K562 (cell line): ENCODE measurements around the gene TJP3. TPM values are rescaled to one million over a fixed set of nuclear protein-coding genes. Genes with fewer than 3 reads are reported as not detected.

Experiments used
- ATAC-seq: fragments of 200-7000 bp; cut with Tn5 transposase; 3 replicates; pipeline ENCODE4 v1.9.1; 2020; ENCODE audit warnings: moderate library complexity
- BruUV-seq: library from RNA; stranded (reverse); fragments of 400-500 nt; replicated peaks from 2 replicates; lab custom pipeline; 2021; lab: Mats Ljungman, UMichigan
- CTCF ChIA-PET: fragments of 300-600 bp; formaldehyde crosslinking; extraction: SDS; loops from one replicate; lab custom pipeline; 2021; ENCODE audit warnings: low intra/inter-chr PET ratio; lab: Yijun Ruan, JAX
- POLR2A ChIA-PET: fragments of 300-600, 350-650 bp; sonication (Branson Sonifier 250); formaldehyde crosslinking; extraction: SDS; loops from one replicate; lab custom pipeline; 2021; ENCODE audit warnings: antibody characterized with exemption, inconsistent platforms; lab: Yijun Ruan, JAX
- DNase-seq, 4 experiments: peaks; one replicate each; pipeline versions ENCODE4 v3.0.0 to v3.0.0-alpha.2; 2011 to 2018; ENCODE audit warnings: low spot score in 3 of 4, mixed read lengths in 3 of 4; ENCODE audit errors: extremely low read depth in 1 of 4
- FAIRE-seq: peaks from 2 replicates; lab custom pipeline; 2011; peaks lifted over from hg19 to GRCh38; lab: Jason Lieb, UNC
- H2AFZ ChIP-seq: 2 replicates; pipeline ENCODE4 v1.6.0; 2011; ENCODE audit warnings: low read depth, low read length, control low read depth, inconsistent platforms
- H3K27ac ChIP-seq: fragments of 200-600 bp; 3 replicates; pipeline ENCODE4 v1.8.0; 2011; ENCODE audit warnings: low read depth, mild to moderate bottlenecking, control low read depth, inconsistent platforms, low read length, moderate library complexity, mixed read lengths; ENCODE audit errors: extremely low read depth
- H3K27me3 ChIP-seq, 2 experiments: fragments of 300-600 bp in 1 of 2; 2 replicates in 1 of 2; 3 replicates in 1 of 2; pipeline versions ENCODE4 v1.6.0 to v1.8.0; 2011; ENCODE audit warnings: inconsistent platforms in 2 of 2, low read length in 2 of 2, mild to moderate bottlenecking in 1 of 2, mixed read lengths in 1 of 2, moderate library complexity in 1 of 2; ENCODE audit not compliant: control insufficient read depth in 2 of 2, insufficient read depth in 2 of 2
- H3K36me3 ChIP-seq: fragments of 300-600 bp; 3 replicates; pipeline ENCODE4 v1.8.0; 2011; ENCODE audit warnings: mild to moderate bottlenecking, low read length, inconsistent platforms; ENCODE audit not compliant: control insufficient read depth, insufficient read depth
- H3K4me1 ChIP-seq, 2 experiments: fragments of 200-600 bp in 1 of 2; replicated peaks in 1 of 2; 2 replicates in 1 of 2; 3 replicates in 1 of 2; pipeline versions ENCODE4 v1.5.1 to v1.8.0; 2011; ENCODE audit warnings: inconsistent platforms in 2 of 2, low read length in 2 of 2, mild to moderate bottlenecking in 1 of 2, mixed read lengths in 1 of 2, moderate library complexity in 1 of 2; ENCODE audit not compliant: control insufficient read depth in 2 of 2, insufficient read depth in 2 of 2
- H3K4me2 ChIP-seq: 2 replicates; pipeline ENCODE4 v1.6.1; 2011; ENCODE audit warnings: low read length, control low read depth, inconsistent platforms, mixed read lengths; ENCODE audit not compliant: insufficient read depth
- H3K4me3 ChIP-seq: fragments of 200-600 bp; sonication (generic), shearing (Covaris generic); 2 replicates; pipeline ENCODE4 v1.5.1; 2016; ENCODE audit warnings: control low read depth, inconsistent platforms
- H3K79me2 ChIP-seq: fragments of 200-600 bp; 3 replicates; pipeline ENCODE4 v1.8.0; 2011; ENCODE audit warnings: low read length, inconsistent platforms; ENCODE audit not compliant: control insufficient read depth, insufficient read depth
- H3K9ac ChIP-seq, 2 experiments: 2 replicates each; pipeline versions ENCODE4 v1.6.0 to v1.6.1; 2011; ENCODE audit warnings: low read depth in 2 of 2, low read length in 2 of 2, control low read depth in 1 of 2, inconsistent platforms in 1 of 2, mild to moderate bottlenecking in 1 of 2, mixed read lengths in 1 of 2; ENCODE audit not compliant: insufficient read depth in 1 of 2
- H3K9me1 ChIP-seq: one replicate; pipeline ENCODE4 v1.6.0; 2011; ENCODE audit warnings: inconsistent platforms, mild to moderate bottlenecking, low read length, moderate library complexity; ENCODE audit not compliant: control insufficient read depth, insufficient read depth
- H3K9me3 ChIP-seq: replicated peaks from 2 replicates; pipeline ENCODE4 v1.5.1; 2011; ENCODE audit warnings: low read depth, low read length, inconsistent platforms; ENCODE audit not compliant: control insufficient read depth, insufficient read depth
- H4K20me1 ChIP-seq: replicated peaks from 2 replicates; pipeline ENCODE4 v1.6.1; 2011; ENCODE audit warnings: low read length, inconsistent platforms, mixed read lengths; ENCODE audit not compliant: control insufficient read depth, insufficient read depth
- ETV1 ChIP-seq: fragments of 450-650 bp; conservative IDR thresholded peaks from 2 replicates; pipeline ENCODE4 v1.6.1; 2016; ENCODE audit warnings: missing genetic modification characterization, control low read depth, low read depth, missing compliant biosample characterization
- ETV5 ChIP-seq: sonication (generic); formaldehyde crosslinking; IDR thresholded peaks from 2 replicates; pipeline ENCODE4 v1.4.0; 2020; ENCODE audit warnings: low read depth, mild to moderate bottlenecking, missing genetic modification reagents
- JUN ChIP-seq, 2 experiments: sonication (generic) in 1 of 2; formaldehyde crosslinking in 1 of 2; IDR thresholded peaks; 2 replicates each; pipeline versions ENCODE4 v1.6.1 to v1.8.0; 2012 to 2022; ENCODE audit warnings: borderline replicate concordance in 2 of 2, mild to moderate bottlenecking in 2 of 2, improper control_type of control experiment in 1 of 2, low read depth in 1 of 2, low read length in 1 of 2, missing genetic modification reagents in 1 of 2
- POLR2H ChIP-seq: IDR thresholded peaks from 2 replicates; pipeline ENCODE4 v1.6.1; 2016; ENCODE audit warnings: missing genetic modification characterization, low read depth, mild to moderate bottlenecking, control low read depth, missing compliant biosample characterization, moderate library complexity
- PTBP1 ChIP-seq: fragments of 200-400 bp; formaldehyde crosslinking; IDR thresholded peaks from 2 replicates; pipeline ENCODE4 v1.6.1; 2017; ENCODE audit warnings: low read depth, low read length
- SIN3B ChIP-seq: fragments of 450-650 bp; IDR thresholded peaks from 2 replicates; pipeline ENCODE4 v1.6.1; 2017; ENCODE audit warnings: low read depth, mild to moderate bottlenecking, moderate library complexity
- SUPT5H ChIP-seq: fragments of 450-650 bp; IDR thresholded peaks from 2 replicates; pipeline ENCODE4 v1.6.1; 2016
- TCF7L2 ChIP-seq: fragments of 150-350 bp; IDR thresholded peaks from 2 replicates; pipeline ENCODE4 v1.6.1; 2016; ENCODE audit warnings: low read depth, mild to moderate bottlenecking, low read length, moderate library complexity
- YY1 ChIP-seq, 3 experiments: IDR thresholded peaks; 2 replicates each; pipeline ENCODE4 v1.6.1; 2011; ENCODE audit warnings: low read length in 2 of 3, mild to moderate bottlenecking in 2 of 3, moderate library complexity in 2 of 3, borderline replicate concordance in 1 of 3, control low read depth in 1 of 3, low read depth in 1 of 3; ENCODE audit not compliant: insufficient read depth in 3 of 3, insufficient replicate concordance in 2 of 3, control insufficient read depth in 1 of 3, insufficient read length in 1 of 3; ENCODE audit errors: extremely low read depth in 1 of 3
- ZNF175 ChIP-seq: fragments of 200-800 bp; sonication (Bioruptor generic); IDR thresholded peaks from 2 replicates; pipeline ENCODE4 v1.6.1; 2016; ENCODE audit warnings: low read depth, mild to moderate bottlenecking, missing genetic modification characterization, missing compliant biosample characterization
- ZNF551 ChIP-seq: fragments of 250-450 bp; sonication (Bioruptor Pico); IDR thresholded peaks from 2 replicates; pipeline ENCODE4 v1.5.0; 2021; ENCODE audit warnings: mild to moderate bottlenecking, moderate library complexity
- ZNF780A ChIP-seq: fragments of 250-450 bp; sonication (Bioruptor Pico); IDR thresholded peaks from 2 replicates; pipeline ENCODE4 v1.5.0; 2021; ENCODE audit warnings: mild to moderate bottlenecking
- WGBS: fragments of 100-300 bp; shearing (Covaris generic); methylation state at CpG from one replicate; pipeline ENCODE4 v1.1.6; 2016; ENCODE audit warnings: low coverage, mixed read lengths; ENCODE audit not compliant: insufficient coverage; ENCODE audit errors: missing lambda C conversion rate; 5-methylcytosine and 5-hydroxymethylcytosine counted together
- in situ Hi-C: fragments of 300-500 bp; cut with MboI; formaldehyde crosslinking; loops from 4 replicates; pipeline ENCODE4 v1.15.0; 2018; ENCODE audit warnings: inconsistent platforms, mixed read lengths
- intact Hi-C: fragments of 100-400 bp; cut with micrococcal nuclease; formaldehyde crosslinking; loops from 2 replicates; pipeline ENCODE4 v1.14.2; 2022
- polyA plus RNA-seq, 8 experiments: library from polyadenylated mRNA; depleted of rRNA in 4 of 8; stranded (reverse) in 5 of 8; unstranded in 3 of 8; fragments of >200 nt; fragmentation: Nextera tagmentation in 2 of 8; fragmentation: Illumina TruSeq in 1 of 8; extraction: Ambion mirVana in 2 of 8; extraction: Trizol in 1 of 8; gene quantifications; 2 replicates each; pipeline versions ENCODE4 v1.2.1 to v1.2.3, GENCODE V29; 2011 to 2014; ENCODE audit warnings: inconsistent platforms in 1 of 8, missing spikeins in 1 of 8
- total RNA-seq, 7 experiments: library from RNA; depleted of rRNA in 6 of 7; stranded (reverse); fragments of >200 nt in 6 of 7; fragmentation: Illumina TruSeq in 2 of 7; extraction: Trizol in 2 of 7; gene quantifications; 2 replicates each; pipeline versions ENCODE4 v1.2.1 to v1.2.3, GENCODE V29; 2011 to 2021; ENCODE audit warnings: low replicate concordance in 1 of 7
- TF ChIP-seq, protein P1 (sequence below): fragments of 450-650 bp; IDR thresholded peaks from 2 replicates; pipeline ENCODE4 v1.6.1; 2018; ENCODE audit not compliant: partially characterized antibody

Gene TJP3
- total and polyA plus RNA-seq, 9 of the 15 experiments (the other 6 are each of a cell fraction or from before 2014, with no cell fraction given), result 0.11 to 2.4 (median 0.57) TPM; not detected in 1

DNA sequence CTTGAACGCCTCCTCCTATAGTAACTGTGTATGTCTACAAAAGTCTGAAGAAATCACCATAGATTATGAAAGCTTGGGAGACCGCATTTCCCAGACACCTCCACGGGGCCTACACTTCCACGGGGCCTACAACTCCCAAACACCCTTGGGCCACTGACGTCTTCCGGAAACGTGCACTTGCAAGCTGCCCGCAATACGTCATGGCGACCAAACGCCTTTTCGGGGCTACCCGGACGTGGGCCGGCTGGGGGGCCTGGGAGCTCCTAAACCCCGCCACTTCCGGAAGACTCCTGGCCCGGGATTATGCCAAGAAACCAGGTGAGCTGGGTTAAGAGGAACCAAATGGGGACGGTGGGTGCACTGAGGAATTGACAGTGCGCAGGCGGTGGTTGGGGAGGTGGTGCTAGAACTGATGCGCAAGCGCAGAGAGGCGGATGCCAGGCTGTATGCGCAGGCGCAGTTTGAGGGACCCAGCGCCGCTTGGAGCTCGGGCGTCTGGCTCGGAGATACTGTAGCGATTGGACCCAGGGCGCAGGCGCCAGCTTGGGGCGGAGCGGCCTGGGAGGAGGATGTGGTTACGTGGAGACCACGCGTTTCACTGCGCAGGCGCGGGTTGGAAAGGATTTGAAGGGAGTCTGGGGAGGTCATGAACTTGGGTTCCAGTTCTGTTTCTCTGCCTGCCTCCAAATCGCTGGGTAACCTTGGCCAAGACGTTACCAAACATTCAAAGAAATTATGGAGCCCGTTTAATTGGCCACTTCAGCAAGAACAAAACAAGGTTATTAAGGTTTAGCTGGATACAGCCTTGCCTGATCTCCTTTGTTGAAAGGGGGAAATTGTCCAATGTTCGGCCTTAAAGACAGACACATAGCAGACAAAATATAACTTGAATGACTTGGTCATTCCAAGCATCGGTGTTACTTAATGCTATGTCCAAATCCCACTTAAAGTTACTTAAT, 54.6 kb downstream of the TJP3 start, which contains the start of gene MRPL54:
TSS of gene MRPL54 (plus strand) at position 182 of the 959 bp plus-strand sequence. CDS start at position 201, 19 bp downstream.
- FAIRE-seq (peak; percentile 95), ATAC-seq (peak; percentile 92)
- under 1% methylated on average over 47 of the region's 47 CpGs for WGBS
- TF ChIP-seq YY1 (IDR thresholded peaks at IDR 0.05; ENCODE audit: borderline replicate concordance in 1 of 3, control insufficient read depth in 1 of 3, extremely low read depth in 1 of 3, insufficient read depth in 3 of 3, insufficient read length in 1 of 3, insufficient replicate concordance in 2 of 3, low read depth in 1 of 3, low read length in 2 of 3) (peak in 2 of 3 experiments; percentile 81 to 86), ZNF175 (CRISPR knock-in tag) (0 out of 2 replicates have a peak, but pooled peaks have one; percentile 60), SIN3B (peak; percentile 64; the same call in 1 of the 2 replicates), JUN (IDR thresholded peaks at IDR 0.05; ENCODE audit: borderline replicate concordance, low read depth, low read length) (peak; percentile 85), JUN (CRISPR knock-in tag; IDR thresholded peaks at IDR 0.05; ENCODE audit: borderline replicate concordance) (peak; percentile 84; the same call in 1 of the 2 replicates), ETV1 (tag) (peak; percentile 91), TCF7L2 (peak; percentile 37; the same call in 1 of the 2 replicates), ZNF780A (no peak), PTBP1 (no peak), SUPT5H (peak; percentile 96), ZNF551 (CRISPR knock-in tag) (no peak), POLR2H (tag) (peak; percentile 84), ETV5 (peak; percentile 94)
- TF ChIP-seq, protein P1, sequence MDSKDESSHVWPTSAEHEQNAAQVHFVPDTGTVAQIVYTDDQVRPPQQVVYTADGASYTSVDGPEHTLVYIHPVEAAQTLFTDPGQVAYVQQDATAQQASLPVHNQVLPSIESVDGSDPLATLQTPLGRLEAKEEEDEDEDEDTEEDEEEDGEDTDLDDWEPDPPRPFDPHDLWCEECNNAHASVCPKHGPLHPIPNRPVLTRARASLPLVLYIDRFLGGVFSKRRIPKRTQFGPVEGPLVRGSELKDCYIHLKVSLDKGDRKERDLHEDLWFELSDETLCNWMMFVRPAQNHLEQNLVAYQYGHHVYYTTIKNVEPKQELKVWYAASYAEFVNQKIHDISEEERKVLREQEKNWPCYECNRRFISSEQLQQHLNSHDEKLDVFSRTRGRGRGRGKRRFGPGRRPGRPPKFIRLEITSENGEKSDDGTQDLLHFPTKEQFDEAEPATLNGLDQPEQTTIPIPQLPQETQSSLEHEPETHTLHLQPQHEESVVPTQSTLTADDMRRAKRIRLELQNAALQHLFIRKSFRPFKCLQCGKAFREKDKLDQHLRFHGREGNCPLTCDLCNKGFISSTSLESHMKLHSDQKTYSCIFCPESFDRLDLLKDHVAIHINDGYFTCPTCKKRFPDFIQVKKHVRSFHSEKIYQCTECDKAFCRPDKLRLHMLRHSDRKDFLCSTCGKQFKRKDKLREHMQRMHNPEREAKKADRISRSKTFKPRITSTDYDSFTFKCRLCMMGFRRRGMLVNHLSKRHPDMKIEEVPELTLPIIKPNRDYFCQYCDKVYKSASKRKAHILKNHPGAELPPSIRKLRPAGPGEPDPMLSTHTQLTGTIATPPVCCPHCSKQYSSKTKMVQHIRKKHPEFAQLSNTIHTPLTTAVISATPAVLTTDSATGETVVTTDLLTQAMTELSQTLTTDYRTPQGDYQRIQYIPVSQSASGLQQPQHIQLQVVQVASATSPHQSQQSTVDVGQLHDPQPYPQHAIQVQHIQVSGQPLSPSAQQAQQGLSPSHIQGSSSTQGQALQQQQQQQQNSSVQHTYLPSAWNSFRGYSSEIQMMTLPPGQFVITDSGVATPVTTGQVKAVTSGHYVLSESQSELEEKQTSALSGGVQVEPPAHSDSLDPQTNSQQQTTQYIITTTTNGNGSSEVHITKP, result peak; percentile 33

More for the DNA sequence above, 54.6 kb downstream of the TJP3 start, which contains the start of gene MRPL54:
- intact Hi-C loops, result loop anchor here (2.0 kb wide), 1 partner anchor 42 kb away; no protein-coding TSS in a partner anchor
- Histone ChIP-seq H3K9ac (peak within 1 kb of the TSS; percentile 97 to 100), H3K27me3 (no peaks in the 10 kb centered on the region), H3K4me1 (peaks cover 8 to 37% of the 10 kb centered on the region in 2 experiments; a peak in 4 of 5 replicates), H2AFZ (peak within 1 kb of the TSS; percentile 100), H3K9me3 (no peaks in the 10 kb centered on the region), H3K4me2 (peak within 1 kb of the TSS; percentile 97), H3K36me3 (peaks cover 37% of the 10 kb centered on the region; the same call in 2 of the 3 replicates), H3K9me1 (no peaks in the 10 kb centered on the region), H4K20me1 (no peaks in the 10 kb centered on the region), H3K27ac (peak within 1 kb of the TSS; percentile 99), H3K4me3 (peak within 1 kb of the TSS; percentile 100), H3K79me2 (peaks cover 26% of the 10 kb centered on the region)
- in situ Hi-C loops, result no loop called here
- TSS peak; percentile 92 for BruUV-seq
- POLR2A ChIA-PET, result interaction anchor here (0.7 to 4.0 kb wide), 21 partner anchors 10 to 390 kb away, joined by 3 to 48 read pairs (median 4); partner anchors contain the start of genes EEF2 and RAX2
- DNase-seq, result peak; percentile 99 to 100 (median 99)
- CTCF ChIA-PET, result no interaction called here
